ENCODE measurements around the gene PNMA8B.
A peak's percentile ranks its signal among the peaks of the same experiment; 100 is the strongest.

PNMA8B gene

GRCh38 chr19:46521241-46521868 is 25.7 kb upstream of the PNMA8B start:
- H3K4me3 ChIP-seq (replicated peaks; ENCODE audit: low read depth, low read length), result no peak overlapping the region
- DNase-seq (ENCODE audit: low read depth), result no peak
- no peak for TF ChIP-seq CTCF (IDR thresholded peaks at IDR 0.05; ENCODE audit: low read length, missing control alignments)

GRCh38 chr19:46520616-46521015 is 24.9 kb upstream of the PNMA8B start:
- no peak for DNase-seq (ENCODE audit: low read depth)
- H3K4me3 ChIP-seq (replicated peaks; ENCODE audit: low read depth, low read length), result no peak overlapping the region
- TF ChIP-seq CTCF (IDR thresholded peaks at IDR 0.05; ENCODE audit: low read length, missing control alignments), result no peak

- TF ChIP-seq CTCF (IDR thresholded peaks at IDR 0.05; ENCODE audit: low read length, missing control alignments), result no peak
- no peak for DNase-seq (ENCODE audit: low read depth)
- H3K4me3 ChIP-seq (replicated peaks; ENCODE audit: low read depth, low read length), result no peak overlapping the region
These were observed 21.8 kb upstream of the PNMA8B start for GRCh38 chr19:46517471-46517870.

- no peak overlapping the region for H3K4me3 ChIP-seq (replicated peaks; ENCODE audit: low read depth, low read length)
- peak; percentile 59 for DNase-seq (ENCODE audit: low read depth)
- peak; percentile 69 for TF ChIP-seq CTCF (IDR thresholded peaks at IDR 0.05; ENCODE audit: low read length, missing control alignments)
These were observed 20.2 kb upstream of the PNMA8B start for GRCh38 chr19:46515879-46516350.

- no peak overlapping the region for H3K4me3 ChIP-seq (replicated peaks; ENCODE audit: low read depth, low read length)
- TF ChIP-seq CTCF (IDR thresholded peaks at IDR 0.05; ENCODE audit: low read length, missing control alignments), result no peak
- DNase-seq (ENCODE audit: low read depth), result no peak
These were observed 19.6 kb upstream of the PNMA8B start for GRCh38 chr19:46515290-46515609.

- no peak overlapping the region for H3K4me3 ChIP-seq (replicated peaks; ENCODE audit: low read depth, low read length)
- TF ChIP-seq CTCF (IDR thresholded peaks at IDR 0.05; ENCODE audit: low read length, missing control alignments), result no peak
- DNase-seq (ENCODE audit: low read depth), result no peak
These were observed 19.1 kb upstream of the PNMA8B start for GRCh38 chr19:46514589-46515289.

All from fibroblast of pulmonary artery (primary cell).